ENCODE measurements around the gene RAB10.
"Not testable (repeated sequence)": the region's sequence is repeated elsewhere in the genome, so short reads cannot be mapped to it uniquely, and the experiment has no call there.

The RAB10 gene

DNA sequence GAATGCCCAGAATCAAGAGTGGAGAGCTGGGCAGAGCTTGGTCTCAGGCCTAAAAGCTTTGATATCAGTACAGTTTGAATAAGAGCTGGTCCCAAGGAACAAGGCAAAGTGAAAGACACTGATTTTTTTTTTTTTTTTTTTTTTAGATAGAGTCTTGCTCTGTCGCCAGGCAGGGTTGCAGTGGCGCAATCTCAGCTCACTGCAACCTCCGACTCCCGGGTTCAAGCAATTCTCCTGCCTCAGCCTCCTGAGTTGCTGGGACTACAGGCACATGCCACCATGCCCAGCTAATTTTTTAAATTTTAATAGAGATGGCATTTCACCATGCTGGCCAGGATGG, 17.2 kb upstream of the RAB10 start:
- DNase-seq = not testable (repeated sequence)

DNA sequence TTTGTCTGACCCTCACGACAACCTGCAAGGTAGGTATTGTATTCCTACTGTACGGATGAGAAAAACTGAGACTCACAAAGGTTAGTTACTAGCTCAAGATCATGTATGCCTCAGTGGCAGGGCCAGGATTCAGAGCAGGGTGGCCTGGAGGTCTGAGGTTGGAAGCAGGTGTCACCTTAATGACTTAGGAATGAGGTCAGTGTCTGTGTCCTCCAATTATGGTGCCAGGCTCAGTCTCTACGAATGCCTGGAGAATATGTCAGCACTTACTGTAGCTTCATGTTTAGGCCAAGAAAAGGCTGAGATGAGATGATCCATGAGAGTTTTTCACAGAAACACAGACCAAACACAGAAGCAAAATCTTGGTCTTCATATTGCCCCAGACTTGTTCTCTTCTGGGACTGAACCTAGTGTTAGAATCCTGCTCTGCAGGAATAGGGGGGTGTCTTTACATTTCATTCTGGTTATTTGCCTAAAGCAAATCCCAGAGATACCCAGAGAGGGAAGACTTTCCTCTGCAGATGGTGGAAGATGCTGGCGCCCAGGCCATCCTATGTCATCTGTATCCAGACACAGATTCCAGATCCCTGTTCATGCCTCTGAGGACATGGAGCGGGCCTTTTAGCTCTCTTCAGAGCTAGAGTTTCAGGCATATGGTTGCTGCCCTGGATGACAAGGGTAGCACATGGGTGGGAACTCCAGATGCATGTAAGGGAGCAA, 16.3 kb upstream of the RAB10 start:
- no peak for DNase-seq

DNA sequence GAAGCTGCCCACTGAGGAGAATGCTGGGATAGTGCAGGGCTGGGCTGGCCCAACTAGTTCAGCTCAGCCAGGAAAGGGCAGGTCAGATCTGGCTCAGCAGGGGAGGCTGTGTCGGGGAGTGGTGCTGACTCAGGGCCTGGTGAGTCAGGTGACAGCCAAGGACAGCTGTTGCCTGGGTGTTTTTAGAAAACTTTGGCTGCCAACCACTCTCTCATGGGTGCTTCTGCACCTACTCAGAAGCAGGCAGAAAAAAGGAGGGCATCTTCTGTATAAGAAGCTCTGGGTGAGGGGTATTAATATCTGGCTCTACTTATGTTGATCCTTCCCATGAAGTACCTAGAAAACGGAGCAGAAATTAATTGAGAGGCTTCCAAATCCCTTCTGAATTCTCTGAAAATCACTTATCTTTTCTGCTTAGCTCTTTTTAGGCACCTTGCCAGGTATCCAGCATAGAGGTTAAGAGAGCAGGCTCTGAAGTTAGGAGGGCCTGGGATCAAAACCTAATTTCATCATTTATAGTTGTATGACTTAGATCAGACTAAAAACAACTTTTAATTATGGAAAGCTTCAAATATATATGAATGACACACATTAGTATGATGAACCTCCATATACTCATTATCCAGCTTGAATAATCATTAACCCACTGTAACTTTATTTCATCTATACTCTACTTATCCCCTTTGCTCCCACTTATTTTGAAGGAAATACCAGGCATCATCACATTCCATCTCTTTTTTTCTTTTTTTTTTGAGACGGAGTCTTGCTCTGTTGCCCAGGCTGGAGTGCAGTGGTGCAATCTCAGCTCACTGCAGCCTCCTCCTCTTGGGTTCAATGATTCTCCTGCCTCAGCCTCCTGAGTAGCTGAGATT, 15.5 kb upstream of the RAB10 start:
- no peak for DNase-seq

DNA sequence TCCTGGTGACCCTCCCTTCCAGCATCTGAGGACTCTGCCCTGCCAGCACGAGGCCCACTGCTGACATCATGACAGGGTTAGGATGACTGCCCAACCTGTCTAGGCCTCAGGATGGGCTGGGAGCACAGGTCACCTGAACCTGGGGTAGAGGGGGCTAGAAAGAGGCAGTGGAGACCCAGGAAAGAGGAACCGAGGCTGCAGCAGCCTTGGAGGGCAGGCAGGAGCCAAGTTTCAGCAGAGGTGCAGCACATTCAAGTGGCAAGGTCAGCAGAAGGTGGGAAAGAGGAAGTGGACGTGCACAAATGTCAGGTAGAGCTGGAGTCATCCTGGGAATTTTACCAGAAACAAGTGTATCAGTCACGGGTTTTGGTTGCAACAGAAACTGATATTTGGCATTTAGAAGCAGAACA, 13.6 kb upstream of the RAB10 start:
- no peak for DNase-seq

DNA sequence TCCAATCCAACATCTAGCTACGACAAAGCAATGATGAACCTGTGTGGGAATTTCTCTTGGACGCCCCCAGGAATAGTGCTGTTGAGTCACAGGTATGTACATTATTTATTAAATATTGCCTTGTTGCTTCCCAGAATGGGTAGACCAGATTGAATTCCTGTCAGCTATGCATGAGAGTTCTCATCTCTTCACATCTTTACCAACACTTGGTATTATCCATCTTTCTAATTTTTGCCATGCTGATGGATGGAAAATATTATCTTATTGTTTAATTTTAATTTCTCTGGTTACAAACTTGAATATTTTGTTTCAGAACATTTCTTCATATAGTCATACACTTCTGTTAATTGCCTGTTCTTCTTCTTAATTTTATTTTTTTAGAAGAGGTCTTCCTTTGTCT, 9.6 kb upstream of the RAB10 start:
- DNase-seq = no peak

DNA sequence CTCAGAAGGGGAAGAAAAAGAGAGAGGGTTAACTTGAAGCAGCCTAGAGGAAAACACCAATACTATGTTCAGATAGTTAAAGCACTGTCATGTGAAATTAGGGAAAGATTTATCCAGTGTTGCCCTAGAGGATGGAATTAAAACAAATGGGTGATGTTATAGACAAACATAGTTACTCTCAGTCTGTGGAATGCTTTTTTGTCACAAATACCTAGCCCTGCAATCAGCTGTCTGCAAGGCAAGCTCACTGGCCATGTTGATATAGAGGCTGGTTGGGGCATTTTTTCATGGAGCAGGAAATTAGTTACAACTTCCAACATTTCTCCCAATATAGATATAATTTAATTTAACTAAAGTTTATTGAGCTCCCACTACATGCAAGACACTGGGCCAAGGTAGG, 8.4 kb upstream of the RAB10 start:
- DNase-seq = no peak

DNA sequence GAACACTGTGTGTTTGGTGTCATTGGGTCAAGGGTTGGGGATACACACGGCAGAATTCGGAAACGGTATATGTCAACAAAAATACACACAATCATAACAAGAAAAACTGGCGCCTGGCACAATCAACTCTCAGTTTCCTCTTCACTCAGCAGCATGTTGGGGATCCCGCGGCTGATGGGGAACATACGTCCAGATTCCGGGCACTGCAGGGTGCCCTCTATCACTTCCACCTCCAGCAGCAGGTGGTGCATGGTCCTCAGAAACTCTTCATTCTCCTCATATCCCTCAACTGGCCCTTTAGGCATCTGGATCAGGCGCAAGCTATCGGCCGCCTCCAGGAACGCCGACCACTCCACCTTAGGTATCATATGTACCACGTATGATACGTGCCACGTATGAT, 5.8 kb upstream of the RAB10 start:
- DNase-seq = not testable (repeated sequence)

DNA sequence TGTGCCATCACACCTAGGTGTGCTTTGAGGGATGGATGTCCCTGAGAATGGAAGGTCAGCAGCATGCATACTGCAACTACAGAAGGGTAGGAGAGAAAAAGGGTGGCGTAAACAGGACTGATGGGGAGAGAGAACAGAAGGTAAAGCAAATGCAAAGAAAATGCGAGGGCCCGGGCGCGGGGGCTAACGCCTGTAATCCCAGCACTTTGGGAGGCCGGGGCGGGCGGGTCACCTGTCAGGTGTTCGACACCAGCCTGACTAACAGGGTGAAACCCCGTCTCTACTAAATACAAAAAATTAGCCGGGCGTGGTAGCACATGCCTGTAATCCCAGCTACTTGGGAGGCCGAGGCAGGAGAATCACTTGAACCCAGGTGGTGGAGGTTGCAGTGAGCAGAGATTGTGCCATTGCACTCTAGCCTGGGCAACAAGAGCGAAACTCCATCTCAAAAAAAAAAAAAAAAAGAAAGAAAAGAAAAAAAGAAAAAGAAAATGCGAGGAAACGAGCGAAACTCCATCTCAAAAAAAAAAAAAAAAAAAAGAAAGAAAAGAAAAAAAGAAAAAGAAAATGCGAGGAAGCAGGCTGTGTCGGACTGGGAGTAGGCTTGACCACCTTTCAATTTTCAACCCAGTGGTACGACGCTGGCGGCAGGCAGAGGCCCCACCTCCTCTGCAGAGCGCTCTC, 1.2 kb upstream of the RAB10 start:
- not testable (repeated sequence) for DNase-seq

DNA sequence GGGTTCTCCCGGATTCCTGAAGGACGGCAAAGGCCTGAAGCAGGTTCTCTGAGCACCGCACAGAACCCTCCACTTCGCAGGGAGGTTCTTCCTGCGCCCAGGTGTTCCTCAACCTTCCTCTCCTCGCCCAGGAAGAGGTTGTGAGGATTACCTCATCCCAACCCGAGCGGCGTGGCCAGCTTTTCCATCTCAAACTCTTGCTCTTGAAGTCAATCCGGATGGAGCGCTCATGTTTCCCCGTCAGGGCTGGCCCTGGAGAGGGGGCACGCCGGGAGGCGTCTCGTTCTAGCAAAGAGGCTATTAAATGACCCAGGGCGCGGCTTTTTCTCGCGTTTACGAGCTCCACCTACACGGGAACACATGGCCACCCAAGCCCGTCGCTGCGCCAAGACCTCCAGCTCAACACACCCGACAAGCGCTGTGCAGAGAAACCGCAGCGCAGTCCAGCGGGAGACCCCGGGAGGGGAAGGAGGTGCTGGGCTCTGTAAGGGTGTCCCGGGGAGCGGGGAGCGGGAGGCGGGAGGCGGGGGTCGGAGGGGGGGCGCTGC, 540 bp upstream of the RAB10 start:
- DNase-seq = peak; percentile 83

DNA sequence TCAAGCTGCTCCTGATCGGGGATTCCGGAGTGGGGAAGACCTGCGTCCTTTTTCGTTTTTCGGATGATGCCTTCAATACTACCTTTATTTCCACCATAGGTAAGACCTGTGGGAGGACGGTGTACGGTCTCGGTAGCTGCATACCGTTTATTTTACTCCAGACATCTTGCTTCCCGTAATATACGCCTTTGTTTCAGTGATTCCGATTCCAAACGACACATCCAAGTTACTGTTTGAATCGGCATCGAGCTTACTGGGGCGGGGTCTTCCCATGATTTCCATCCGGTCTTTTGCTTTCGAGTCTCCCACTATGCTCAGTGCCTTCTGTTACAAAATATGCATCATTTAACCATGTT, 731 bp downstream of the RAB10 start:
- no peak for DNase-seq

DNA sequence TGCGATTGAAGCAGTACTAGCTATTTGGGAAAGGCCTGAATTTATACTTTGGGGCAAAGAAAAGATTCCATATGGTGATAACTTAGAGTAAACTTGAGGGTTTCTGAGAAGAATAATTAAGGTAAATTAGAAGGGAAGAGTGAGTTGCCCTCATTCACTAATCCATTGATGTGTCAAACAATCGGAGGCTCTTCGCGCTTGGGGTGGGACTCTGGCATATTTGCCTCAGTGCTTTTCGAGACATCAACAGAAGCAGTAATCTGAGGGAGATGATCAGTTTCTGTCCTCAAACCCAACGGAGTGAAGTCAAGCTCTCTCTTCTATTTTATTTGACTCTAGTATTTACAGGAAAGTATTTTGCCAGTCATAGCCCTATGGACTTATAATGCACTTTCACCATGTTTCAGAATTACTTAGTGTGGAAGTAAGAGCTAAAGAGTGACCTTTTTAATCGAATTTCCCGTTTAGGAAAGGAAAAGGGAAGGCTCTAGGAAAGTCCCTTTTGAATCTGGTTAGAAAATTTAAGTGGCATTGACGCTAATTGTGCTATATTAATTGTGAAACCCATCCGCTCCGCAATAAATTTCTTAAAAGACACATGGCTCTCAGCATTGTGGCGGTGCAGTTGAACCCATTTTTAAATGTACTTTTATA, 1.3 kb downstream of the RAB10 start:
- DNase-seq = no peak

DNA sequence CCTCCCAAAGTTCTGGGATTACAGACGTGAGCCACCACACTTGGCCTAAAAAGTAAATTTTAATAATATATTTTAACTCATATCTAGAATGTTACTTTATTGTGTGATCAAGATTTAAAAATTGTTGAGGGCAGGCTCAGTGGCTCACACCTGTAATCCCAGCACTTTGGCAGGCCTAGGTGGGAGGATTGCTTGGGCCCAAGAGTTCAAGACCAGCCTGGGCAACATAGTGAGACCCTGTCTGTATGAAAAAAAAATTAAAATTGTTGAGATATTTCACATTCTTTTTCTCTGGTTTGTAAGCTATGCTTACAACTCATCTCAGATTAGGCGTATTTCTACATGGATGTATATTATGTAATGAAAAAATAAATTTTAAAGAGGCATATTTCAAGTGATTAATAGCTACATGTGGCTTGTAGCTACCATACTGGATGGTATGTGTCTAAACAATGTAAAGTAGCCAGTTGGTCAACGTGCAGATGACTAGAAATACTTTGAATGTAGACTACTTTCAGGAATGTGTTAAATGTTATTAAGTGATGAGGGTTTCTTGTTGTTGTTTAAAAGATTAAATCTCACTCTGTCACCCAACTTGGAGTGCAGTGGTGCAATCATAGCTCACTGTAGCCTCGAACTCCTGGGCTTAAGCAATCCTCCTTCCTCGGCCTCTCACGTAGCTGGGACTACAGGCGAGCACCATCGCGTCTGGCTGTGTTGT, 5.9 kb downstream of the RAB10 start:
- no peak for DNase-seq

DNA sequence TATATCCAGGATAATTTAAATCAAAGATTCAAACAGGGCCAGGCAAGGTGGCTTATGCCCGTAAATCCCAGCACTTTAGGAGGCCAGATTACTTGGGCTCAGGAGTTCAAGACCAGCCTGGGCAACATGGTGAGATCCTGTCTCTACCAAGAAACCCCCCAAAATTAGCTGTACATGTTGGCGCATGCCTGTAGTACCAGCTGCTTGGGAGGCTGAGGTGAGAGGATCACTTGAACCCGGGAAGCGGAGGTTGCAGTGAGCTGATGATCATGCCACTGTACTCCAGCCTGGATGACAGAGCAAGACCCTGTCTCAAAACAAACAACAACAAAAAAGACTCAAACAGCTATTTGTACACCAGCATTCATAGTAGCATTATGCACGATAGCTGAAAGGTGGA, 9.2 kb downstream of the RAB10 start:
- no peak for DNase-seq

DNA sequence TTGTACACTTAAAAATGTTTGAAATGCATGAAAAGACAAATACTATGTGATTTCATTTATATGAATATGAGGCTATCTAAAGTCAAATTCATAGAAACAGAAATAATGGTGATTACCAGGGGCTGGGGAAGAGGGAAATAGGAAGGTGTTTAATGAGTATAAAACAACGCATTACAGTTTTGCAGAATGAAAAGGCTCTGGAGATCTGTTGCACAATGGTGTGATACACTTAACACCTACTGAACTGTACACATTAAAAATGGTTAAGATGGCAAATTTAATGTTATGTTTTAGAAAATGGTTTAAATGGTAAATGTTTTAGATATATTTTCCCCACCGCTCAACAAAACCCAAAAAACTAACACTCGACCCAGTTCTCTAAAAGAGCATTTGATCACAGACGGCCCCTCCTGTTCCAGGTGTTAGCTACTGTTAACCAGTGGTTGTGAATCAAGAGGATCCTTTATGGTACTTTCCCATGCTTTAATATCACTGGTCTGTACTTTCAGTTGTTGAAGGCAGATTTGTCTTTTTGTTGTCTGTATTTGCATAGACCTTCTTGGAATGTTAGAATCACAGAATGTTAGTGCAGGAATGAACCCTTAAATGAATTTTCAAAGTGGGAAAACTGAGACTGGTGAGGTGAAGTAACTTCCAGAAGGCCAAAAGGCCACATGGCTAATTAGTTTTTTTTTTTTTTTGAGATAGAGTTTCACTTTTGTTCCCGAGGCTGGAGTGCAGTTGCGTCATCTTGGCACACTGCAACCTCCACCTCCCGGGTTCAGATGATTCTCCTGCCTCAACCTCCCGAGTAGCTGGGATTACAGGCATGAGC, 10.2 kb downstream of the RAB10 start:
- DNase-seq = no peak

DNA sequence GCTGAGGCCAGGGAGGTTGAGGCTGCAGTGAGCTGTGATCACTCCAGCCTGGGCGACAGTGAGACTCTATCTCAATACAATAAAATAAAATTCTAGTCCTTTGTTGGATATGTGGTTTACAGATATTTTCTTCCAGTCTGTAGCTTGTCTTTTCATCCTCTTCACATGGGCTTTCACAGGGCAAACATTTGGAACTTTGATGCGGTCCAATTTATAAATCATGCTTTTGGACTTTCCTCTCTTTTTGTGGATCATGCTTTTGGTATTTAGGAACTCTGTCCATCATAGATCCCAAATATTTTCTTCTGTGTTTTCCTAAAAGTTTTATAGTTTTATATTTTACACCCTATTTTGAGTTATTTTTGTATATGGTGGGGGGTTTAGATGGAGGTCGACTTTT, 14.9 kb downstream of the RAB10 start:
- no peak for DNase-seq

DNA sequence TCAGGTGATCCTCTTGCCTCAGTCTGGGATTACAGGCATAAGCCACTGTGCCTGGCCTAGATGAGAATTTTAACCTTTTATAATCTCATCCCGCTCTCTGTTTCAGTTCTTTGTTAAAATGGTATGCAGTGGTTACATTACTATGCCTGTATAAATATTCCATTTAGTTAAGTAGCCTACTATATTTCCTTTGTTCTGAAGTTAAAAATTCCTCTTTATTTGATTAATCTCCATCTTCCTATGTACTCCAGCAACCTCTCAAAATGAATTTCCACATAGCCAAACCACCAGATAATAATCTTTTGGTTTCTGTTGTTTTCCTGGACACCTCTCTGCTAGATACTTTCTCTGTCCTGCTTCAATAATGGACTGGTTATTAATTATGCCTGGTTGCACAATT, 15.8 kb downstream of the RAB10 start:
- no peak for DNase-seq

DNA sequence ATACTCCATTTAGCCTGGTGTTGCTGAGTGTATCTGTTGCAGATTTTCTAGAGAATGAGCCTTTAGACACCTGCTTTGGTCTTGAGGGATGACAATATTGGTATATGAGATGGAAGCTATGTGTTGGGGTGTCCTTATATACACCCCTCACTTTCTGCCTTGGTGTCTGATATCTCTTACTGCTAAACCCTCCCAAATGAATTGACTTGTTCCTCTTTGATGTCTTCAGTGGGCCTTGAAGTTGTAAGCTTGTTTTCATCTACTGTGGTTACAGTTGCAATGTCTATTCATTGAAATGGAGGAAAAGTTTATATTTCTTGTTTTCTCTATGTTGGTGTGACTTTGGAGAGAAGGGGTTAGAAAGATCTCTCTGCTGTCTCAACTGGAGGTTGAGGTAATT, 18.9 kb downstream of the RAB10 start:
- no peak for DNase-seq

DNA sequence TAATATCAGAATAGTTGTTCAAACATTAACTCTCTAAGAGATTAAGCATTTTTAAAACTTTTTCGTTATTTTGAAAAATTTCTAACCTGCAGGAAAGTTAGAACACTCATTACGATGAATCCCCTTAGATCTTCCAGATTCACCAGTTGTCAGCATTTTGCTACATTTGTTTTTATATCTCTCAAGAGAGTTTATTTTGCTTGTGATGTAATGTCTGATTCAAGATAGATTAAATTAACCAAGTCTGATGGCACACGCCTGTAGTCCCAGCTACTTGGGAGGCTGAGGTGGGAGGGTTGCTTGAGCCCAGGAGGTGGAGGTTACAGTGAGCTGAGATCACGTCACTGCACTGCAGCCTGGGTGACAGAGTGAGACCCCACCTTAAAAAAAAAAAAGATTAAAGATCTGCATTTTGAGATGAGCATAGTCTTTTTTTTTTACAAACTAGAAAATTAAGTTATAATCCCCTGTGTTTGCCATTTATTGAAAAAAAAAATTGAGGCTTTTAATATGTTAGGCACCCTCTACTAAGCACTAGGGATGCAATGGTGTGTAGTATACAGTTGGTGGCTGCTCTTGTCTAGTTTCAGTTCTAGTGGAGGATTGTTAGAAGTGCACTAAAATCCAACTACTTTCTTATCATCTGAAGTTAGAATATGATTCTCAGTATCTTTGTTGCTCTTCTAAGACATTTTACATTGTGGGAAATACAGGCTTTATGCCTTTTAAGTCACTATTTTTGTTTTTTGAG, 20.9 kb downstream of the RAB10 start:
- DNase-seq = no peak

DNA sequence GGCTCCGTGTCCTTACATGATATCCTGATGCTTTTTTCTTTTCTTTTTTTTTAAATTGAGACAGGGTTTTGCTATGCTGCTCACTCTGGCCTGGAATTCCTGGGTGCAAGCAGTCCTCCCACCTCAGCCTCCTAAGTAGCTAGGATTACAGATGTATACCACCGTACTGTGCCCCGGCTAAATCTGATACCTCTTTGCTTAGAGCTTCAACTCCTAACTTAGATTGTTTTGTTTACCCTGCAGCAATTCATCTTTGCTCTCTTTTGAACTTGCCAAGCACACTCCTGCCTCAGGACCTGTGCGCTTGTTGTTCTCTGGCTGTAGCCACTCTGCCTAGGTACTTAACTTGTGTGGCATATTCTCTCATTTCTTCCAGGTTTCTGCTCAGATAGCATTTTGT, 24.5 kb downstream of the RAB10 start:
- no peak for DNase-seq

DNA sequence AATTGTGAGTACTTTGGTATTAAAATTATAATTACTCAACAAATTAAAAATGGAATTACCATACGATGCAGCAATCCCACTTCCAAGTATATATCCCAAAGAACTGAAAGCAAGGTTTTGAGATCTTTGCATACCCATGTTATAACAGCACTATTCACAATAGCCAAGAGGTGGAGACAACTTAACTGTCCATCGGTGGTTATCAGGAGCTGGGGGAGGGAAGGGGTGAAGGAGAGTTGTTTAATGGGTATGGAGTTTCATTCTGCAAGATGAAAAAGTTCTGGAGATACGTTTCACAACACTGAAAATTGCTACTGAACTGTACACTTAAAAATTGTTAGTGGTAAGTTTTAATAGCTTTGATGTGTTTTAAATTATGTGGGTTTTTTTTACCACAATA, 25.7 kb downstream of the RAB10 start:
- no peak for DNase-seq

DNA sequence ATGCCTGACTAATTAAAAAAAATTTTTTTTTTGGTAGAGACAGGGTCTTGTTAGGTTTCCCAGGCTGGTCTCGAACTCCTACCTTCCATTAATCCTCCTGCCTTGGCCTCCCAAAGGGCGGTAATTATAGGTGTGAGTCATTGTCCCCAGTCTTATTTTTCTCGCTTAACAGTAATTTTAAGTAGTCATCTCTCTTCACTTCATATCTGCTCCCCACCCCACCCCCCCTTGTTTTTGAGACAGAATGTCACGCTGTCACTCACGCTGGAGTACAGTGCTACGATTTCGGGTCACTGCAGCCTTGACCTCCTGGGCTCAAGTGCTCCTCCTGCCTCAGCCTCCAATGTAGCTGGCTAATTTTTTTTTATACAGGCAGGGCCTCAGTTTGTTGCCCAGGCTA, 27.7 kb downstream of the RAB10 start:
- no peak for DNase-seq

Measured in DMS153 (cell line).